Fibroblast of lung (primary cell): ENCODE results near the gene CASP10. TPM values are rescaled to one million over a fixed set of nuclear protein-coding genes. Genes with fewer than 3 reads are reported as not detected.

Source experiments
- DNase-seq, 2 donors: peaks; one replicate each; pipeline versions ENCODE4 v3.0.0 to v3.0.0-alpha.2; 2010; ENCODE audit warnings: low read depth in 2 of 2
- H2AFZ ChIP-seq: 2 replicates; pipeline ENCODE4 v1.5.1; 2012; ENCODE audit warnings: low read length, control low read depth, inconsistent platforms
- H3K27ac ChIP-seq: 2 replicates; pipeline ENCODE4 v1.5.1; 2011; ENCODE audit warnings: low read length, control low read depth; ENCODE audit not compliant: insufficient read depth
- H3K27me3 ChIP-seq: 2 replicates; pipeline ENCODE4 v1.5.1; 2011; ENCODE audit warnings: mild to moderate bottlenecking, low read length; ENCODE audit not compliant: control insufficient read depth, insufficient read depth
- H3K36me3 ChIP-seq: 2 replicates; pipeline ENCODE4 v1.5.1; 2011; ENCODE audit warnings: low read length; ENCODE audit not compliant: control insufficient read depth, insufficient read depth
- H3K4me1 ChIP-seq: 2 replicates; pipeline ENCODE4 v1.5.1; 2011; ENCODE audit warnings: low read length; ENCODE audit not compliant: control insufficient read depth, insufficient read depth; ENCODE audit errors: extremely low read depth
- H3K4me2 ChIP-seq: 2 replicates; pipeline ENCODE4 v1.5.1; 2011; ENCODE audit warnings: low read length, control low read depth; ENCODE audit not compliant: insufficient read depth; ENCODE audit errors: extremely low read depth
- H3K4me3 ChIP-seq, 4 experiments: fragments of 200-600 bp in 1 of 4; sonication (generic) in 1 of 4; replicated peaks in 1 of 4; 2 replicates each; pipeline ENCODE4 v1.5.1; 2011 to 2016; ENCODE audit warnings: low read length in 4 of 4, low read depth in 3 of 4, mild to moderate bottlenecking in 3 of 4, control low read depth in 2 of 4, inconsistent platforms in 1 of 4, mixed read lengths in 1 of 4; ENCODE audit not compliant: insufficient read depth in 1 of 4; ENCODE audit errors: control extremely low read depth in 1 of 4
- H3K79me2 ChIP-seq: 2 replicates; pipeline ENCODE4 v1.5.1; 2012; ENCODE audit warnings: mild to moderate bottlenecking, low read length, inconsistent platforms; ENCODE audit not compliant: control insufficient read depth, insufficient read depth
- H3K9ac ChIP-seq: 2 replicates; pipeline ENCODE4 v1.5.1; 2011; ENCODE audit warnings: mild to moderate bottlenecking, low read length, control low read depth; ENCODE audit not compliant: insufficient read depth
- H3K9me3 ChIP-seq: 2 replicates; pipeline ENCODE4 v1.5.1; 2012; ENCODE audit warnings: low read depth, low read length; ENCODE audit not compliant: control insufficient read depth, insufficient read depth
- H4K20me1 ChIP-seq: 2 replicates; pipeline ENCODE4 v1.5.1; 2011; ENCODE audit warnings: low read length; ENCODE audit not compliant: control insufficient read depth, insufficient read depth; ENCODE audit errors: extremely low read depth
- CTCF ChIP-seq, 2 donors: IDR thresholded peaks in 1 of 2; conservative IDR thresholded peaks in 1 of 2; 1 replicate in 1 of 2; 2 replicates in 1 of 2; pipeline ENCODE4 v1.5.1; 2011 to 2012; ENCODE audit warnings: low read length in 2 of 2, control low read depth in 1 of 2, inconsistent platforms in 1 of 2, low read depth in 1 of 2, mild to moderate bottlenecking in 1 of 2
- EZH2 ChIP-seq: IDR thresholded peaks from 2 replicates; pipeline ENCODE4 v1.5.1; 2012; ENCODE audit warnings: low read length, control low read depth, mild to moderate bottlenecking; ENCODE audit errors: missing control alignments
- polyA plus RNA-seq, 2 donors: library from polyadenylated mRNA; depleted of rRNA in 1 of 2; stranded (reverse) in 1 of 2; unstranded in 1 of 2; fragments of >200 nt; gene quantifications; 2 replicates each; pipeline ENCODE4 v1.2.1, GENCODE V29; 2011 to 2012; ENCODE audit warnings: missing spikeins in 1 of 2
- total RNA-seq: library from RNA; depleted of rRNA; stranded (reverse); fragments of >200 nt; gene quantifications from 2 replicates; pipeline ENCODE4 v1.2.1, GENCODE V29; 2014

CASP10 gene
- total and polyA plus RNA-seq, 2 donors (not counting 1 experiment from before 2014, with no cell fraction given), result 5.5 to 8.1 TPM

- H3K27me3 ChIP-seq, result no peaks in the 10 kb centered on the region
Observed at GRCh38 chr2:201203916-201204654, 21.1 kb downstream of the CASP10 start.

GRCh38 chr2:201204655-201205514 lies 21.9 kb downstream of the CASP10 start:
- Histone ChIP-seq H4K20me1 (no peaks in the 10 kb centered on the region), H3K9ac (no peak overlapping the region), H3K4me3 (no peak overlapping the region), H3K27ac (no peak overlapping the region), H3K9me3 (no peaks in the 10 kb centered on the region), H3K27me3 (no peaks in the 10 kb centered on the region), H3K4me1 (no peaks in the 10 kb centered on the region), H3K79me2 (no peaks in the 10 kb centered on the region), H2AFZ (no peak overlapping the region), H3K36me3 (no peaks in the 10 kb centered on the region), H3K4me2 (no peak overlapping the region)
- no peak for DNase-seq
- TF ChIP-seq CTCF (conservative IDR thresholded peaks at IDR 0.05 in 1 of 2, IDR thresholded peaks at IDR 0.05 in 1 of 2; ENCODE audit: low read depth in 1 of 2, low read length in 2 of 2) (no peak), EZH2 (no peak)

More at GRCh38 chr2:201203916-201204654, 21.1 kb downstream of the CASP10 start:
- Histone ChIP-seq H3K4me1 (no peaks in the 10 kb centered on the region), H3K4me3 (no peak overlapping the region), H4K20me1 (no peaks in the 10 kb centered on the region), H2AFZ (no peak overlapping the region), H3K27ac (no peak overlapping the region), H3K36me3 (no peaks in the 10 kb centered on the region), H3K9ac (no peak overlapping the region), H3K79me2 (no peaks in the 10 kb centered on the region), H3K4me2 (no peak overlapping the region), H3K9me3 (no peaks in the 10 kb centered on the region)
- DNase-seq, result peak; percentile 3 to 59
- TF ChIP-seq CTCF (conservative IDR thresholded peaks at IDR 0.05 in 1 of 2, IDR thresholded peaks at IDR 0.05 in 1 of 2; ENCODE audit: low read depth in 1 of 2, low read length in 2 of 2) (no peak), EZH2 (no peak)

GRCh38 chr2:201205515-201205849 lies 22.5 kb downstream of the CASP10 start:
- Histone ChIP-seq H3K4me1 (no peaks in the 10 kb centered on the region), H4K20me1 (no peaks in the 10 kb centered on the region), H3K79me2 (no peaks in the 10 kb centered on the region), H3K4me2 (no peak overlapping the region), H3K36me3 (no peaks in the 10 kb centered on the region), H3K9ac (no peak overlapping the region), H3K27ac (no peak overlapping the region), H3K27me3 (no peaks in the 10 kb centered on the region), H3K4me3 (no peak overlapping the region), H2AFZ (no peak overlapping the region), H3K9me3 (no peaks in the 10 kb centered on the region)
- TF ChIP-seq CTCF (conservative IDR thresholded peaks at IDR 0.05 in 1 of 2, IDR thresholded peaks at IDR 0.05 in 1 of 2; ENCODE audit: low read depth in 1 of 2, low read length in 2 of 2) (no peak), EZH2 (no peak)
- peak in 1 of 2 donors; percentile 19 for DNase-seq
